IMR-90 (cell line): ENCODE results near the gene ANKRD27. TPM values are rescaled to one million over a fixed set of nuclear protein-coding genes. Genes with fewer than 3 reads are reported as not detected.

Experiments
- ATAC-seq: fragments of 200-7000 bp; cut with Tn5 transposase; 2 replicates; pipeline ENCODE4 v1.9.1; 2020; ENCODE audit warnings: low read depth, mild to moderate bottlenecking, moderate library complexity
- BruUV-seq: library from RNA; stranded (reverse); fragments of 400-500 nt; replicated peaks from 2 replicates; lab custom pipeline; 2021; lab: Mats Ljungman, UMichigan
- CTCF ChIA-PET: fragments of 300-600 bp; formaldehyde crosslinking; extraction: SDS; loops from one replicate; lab custom pipeline; 2021; ENCODE audit warnings: antibody characterized with exemption; lab: Yijun Ruan, JAX
- POLR2A ChIA-PET: fragments of 300-600 bp; sonication (Branson Sonifier 250); formaldehyde crosslinking; loops from one replicate; lab custom pipeline; 2022; ENCODE audit warnings: antibody characterized with exemption; ENCODE audit not compliant: unreplicated experiment; lab: Charles Lee
- DNase-seq: peaks from one replicate; pipeline ENCODE4 v3.0.0; 2013
- H2AFZ ChIP-seq: replicated peaks from 2 replicates; pipeline ENCODE3; 2013; ENCODE audit warnings: low read length, mild to moderate bottlenecking; ENCODE audit not compliant: poor library complexity
- H2AK5ac ChIP-seq: 2 replicates; pipeline ENCODE4 v1.6.1; 2013; ENCODE audit warnings: low read depth, low read length, inconsistent platforms
- H2AK9ac ChIP-seq: replicated peaks from 2 replicates; pipeline ENCODE3; 2013; ENCODE audit warnings: mild to moderate bottlenecking, low read depth, low read length, moderate library complexity; ENCODE audit not compliant: poor library complexity
- H2BK120ac ChIP-seq: 2 replicates; pipeline ENCODE4 v1.6.1; 2013; ENCODE audit warnings: low read depth, low read length, inconsistent platforms
- H2BK15ac ChIP-seq: 3 replicates; pipeline ENCODE4 v1.6.1; 2013; ENCODE audit warnings: low read depth, low read length, inconsistent platforms
- H2BK20ac ChIP-seq: 2 replicates; pipeline ENCODE4 v1.6.1; 2013; ENCODE audit warnings: low read depth, mild to moderate bottlenecking, inconsistent platforms, low read length, moderate library complexity
- H2BK5ac ChIP-seq: 2 replicates; pipeline ENCODE4 v1.6.1; 2013; ENCODE audit warnings: mild to moderate bottlenecking, low read depth, low read length, inconsistent platforms; ENCODE audit not compliant: poor library complexity, severe bottlenecking
- H3K14ac ChIP-seq: replicated peaks from 2 replicates; pipeline ENCODE4 v1.6.1; 2013; ENCODE audit warnings: low read depth, low read length, inconsistent platforms
- H3K18ac ChIP-seq: 2 replicates; pipeline ENCODE4 v1.6.1; 2013; ENCODE audit warnings: low read depth, low read length, control low read depth
- H3K23ac ChIP-seq: 2 replicates; pipeline ENCODE4 v1.6.1; 2013; ENCODE audit warnings: low read depth, low read length, inconsistent platforms
- H3K27ac ChIP-seq: 2 replicates; pipeline ENCODE4 v1.5.1; 2013; ENCODE audit warnings: mild to moderate bottlenecking, control low read depth, low read length; ENCODE audit not compliant: insufficient read depth
- H3K27me3 ChIP-seq: 2 replicates; pipeline ENCODE4 v1.6.1; 2013; ENCODE audit warnings: low read length; ENCODE audit not compliant: control insufficient read depth, insufficient read depth
- H3K36me3 ChIP-seq: 2 replicates; pipeline ENCODE4 v1.6.1; 2013; ENCODE audit warnings: low read length, mixed read lengths; ENCODE audit not compliant: control insufficient read depth, insufficient read depth
- H3K4ac ChIP-seq: 2 replicates; pipeline ENCODE4 v1.6.1; 2013; ENCODE audit warnings: low read depth, low read length, inconsistent platforms
- H3K4me1 ChIP-seq: 2 replicates; pipeline ENCODE4 v1.6.1; 2013; ENCODE audit warnings: low read length, mixed read lengths; ENCODE audit not compliant: control insufficient read depth, insufficient read depth
- H3K4me2 ChIP-seq: 2 replicates; pipeline ENCODE4 v1.6.1; 2013; ENCODE audit warnings: low read depth, mild to moderate bottlenecking, control low read depth, low read length, moderate library complexity
- H3K4me3 ChIP-seq: 2 replicates; pipeline ENCODE4 v1.5.1; 2013; ENCODE audit warnings: low read depth, mild to moderate bottlenecking, control low read depth, low read length, moderate library complexity; ENCODE audit not compliant: insufficient read depth
- H3K56ac ChIP-seq: 2 replicates; pipeline ENCODE4 v1.6.1; 2013; ENCODE audit warnings: low read length, inconsistent platforms; ENCODE audit not compliant: insufficient read depth; ENCODE audit errors: extremely low read depth
- H3K79me1 ChIP-seq, 2 experiments: 2 replicates each; pipeline ENCODE4 v1.6.1; 2013; ENCODE audit warnings: low read length in 2 of 2, inconsistent platforms in 1 of 2, low read depth in 1 of 2
- H3K9ac ChIP-seq: 2 replicates; pipeline ENCODE4 v1.6.1; 2013; ENCODE audit warnings: low read depth, low read length, control low read depth
- H3K9me1 ChIP-seq: 2 replicates; pipeline ENCODE4 v1.6.1; 2013; ENCODE audit warnings: low read length, inconsistent platforms; ENCODE audit not compliant: insufficient read depth
- H3K9me3 ChIP-seq: 2 replicates; pipeline ENCODE4 v1.6.1; 2013; ENCODE audit warnings: low read length; ENCODE audit not compliant: control insufficient read depth, insufficient read depth
- H4K20me1 ChIP-seq: 2 replicates; pipeline ENCODE4 v1.6.1; 2013; ENCODE audit warnings: low read length, inconsistent platforms; ENCODE audit not compliant: insufficient read depth
- H4K5ac ChIP-seq: 2 replicates; pipeline ENCODE4 v1.6.1; 2013; ENCODE audit warnings: mild to moderate bottlenecking, low read depth, low read length, control low read depth
- H4K8ac ChIP-seq, 2 experiments: 2 replicates each; pipeline ENCODE4 v1.6.1; 2013; ENCODE audit warnings: low read depth in 2 of 2, low read length in 2 of 2, control low read depth in 1 of 2, inconsistent platforms in 1 of 2
- H4K91ac ChIP-seq: 2 replicates; pipeline ENCODE4 v1.6.1; 2013; ENCODE audit warnings: low read depth, low read length, inconsistent platforms; ENCODE audit not compliant: insufficient read depth
- NFE2L2 ChIP-seq: fragments of 150-350 bp; IDR thresholded peaks from 2 replicates; pipeline ENCODE4 v1.6.1; 2016; ENCODE audit warnings: low read depth, mild to moderate bottlenecking, low read length
- WGBS, 2 experiments: methylation state at CpG; one replicate each; pipeline versions ENCODE4 v1.1.5 to v1.1.7; 2013; ENCODE audit warnings: missing lambda C conversion rate in 2 of 2; ENCODE audit not compliant: insufficient read length in 1 of 2; ENCODE audit errors: extremely low coverage in 2 of 2; 5-methylcytosine and 5-hydroxymethylcytosine counted together
- dilution Hi-C: fragments of 300-500 bp; cut with HindIII; formaldehyde crosslinking; loops from one replicate; pipeline ENCODE4 v1.14.3; 2018; ENCODE audit warnings: low sequenced_read_pairs; ENCODE audit not compliant: unreplicated experiment
- in situ Hi-C: fragments of 300-500 bp; cut with MboI; formaldehyde crosslinking; loops from 3 replicates; pipeline ENCODE4 v1.14.3; 2019; ENCODE audit warnings: low sequenced_read_pairs, inconsistent platforms, mixed read lengths
- intact Hi-C: fragments of 100-400 bp; cut with micrococcal nuclease; formaldehyde crosslinking; loops from 2 replicates; pipeline ENCODE4 v1.10.0; 2022
- polyA plus RNA-seq, 3 experiments: library from polyadenylated mRNA; depleted of rRNA; stranded (reverse); fragments of >200 nt; gene quantifications; 2 replicates each; pipeline ENCODE4 v1.2.3, GENCODE V29; 2012; ENCODE audit warnings: low replicate concordance in 1 of 3
- total RNA-seq: library from RNA; depleted of rRNA; stranded (reverse); fragments of >200 nt; gene quantifications from 2 replicates; pipeline ENCODE4 v1.2.3, GENCODE V29; 2012

The ANKRD27 gene
- total and polyA plus RNA-seq, 2 of the 4 experiments (the other 2 are of a cell fraction), result 16.7 to 35.0 TPM

GRCh38 chr19:32692727-32693061 is 17.7 kb upstream of the ANKRD27 start:
- peaks cover 9% of the 10 kb centered on the region for H3K4me1 ChIP-seq
- H3K9ac ChIP-seq, result peak overlapping the region; percentile 62
- H3K27ac ChIP-seq, result peak overlapping the region; percentile 80
- H2AK5ac ChIP-seq, result peak overlapping the region; percentile 0
- peak overlapping the region; percentile 65 for H3K4me3 ChIP-seq
- no peaks in the 10 kb centered on the region; the same call in 1 of the 2 replicates for H3K9me3 ChIP-seq
- H4K5ac ChIP-seq, result peak overlapping the region; percentile 58
- intact Hi-C loops, result loop anchor here (5.0 kb wide), 1 partner anchor 280 kb away; the partner anchor contains the start of genes CEP89 and FAAP24
- DNase-seq (no peak), ATAC-seq (no peak)
- BruUV-seq, result no TSS peak
- in situ Hi-C loops, result no loop called here
- H2AFZ ChIP-seq, result peak overlapping the region; percentile 95
- peaks cover 3% of the 10 kb centered on the region; the same call in 1 of the 2 replicates for H3K36me3 ChIP-seq
- TF ChIP-seq NFE2L2, result no peak
- H2BK5ac ChIP-seq, result no peak overlapping the region
- H3K18ac ChIP-seq, result no peak overlapping the region
- peak overlapping the region; percentile 32 to 71 for H4K8ac ChIP-seq
- ChIA-PET POLR2A (no interaction called here), CTCF (no interaction called here)
- WGBS, 2 experiments, result 60% methylated on average over 1 of the region's 7 CpGs; no CpG with 5 or more reads in 1 of the 2 experiments
- no peak overlapping the region; the same call in 1 of the 2 replicates for H3K23ac ChIP-seq
- peaks cover 10 to 37% of the 10 kb centered on the region in 2 experiments for H3K79me1 ChIP-seq
- no peaks in the 10 kb centered on the region; the same call in 1 of the 2 replicates for H4K20me1 ChIP-seq
- H2BK15ac ChIP-seq, result no peak overlapping the region
- peak overlapping the region; percentile 95 for H2AK9ac ChIP-seq
- H3K27me3 ChIP-seq, result no peaks in the 10 kb centered on the region
- no peak overlapping the region for H2BK120ac ChIP-seq
- dilution Hi-C loops, result no loop called here
- H3K4me2 ChIP-seq, result peak overlapping the region; percentile 89
- no peak overlapping the region for H2BK20ac ChIP-seq
- peak overlapping the region; percentile 68; the same call in 1 of the 2 replicates for H4K91ac ChIP-seq
- peaks cover 3% of the 10 kb centered on the region; the same call in 1 of the 2 replicates for H3K9me1 ChIP-seq
- H3K4ac ChIP-seq, result peak overlapping the region; percentile 75
- no peak overlapping the region for H3K56ac ChIP-seq
- H3K14ac ChIP-seq, result peak overlapping the region; percentile 81; the same call in 1 of the 2 replicates
